GM12878 (cell line): ENCODE measurements around the gene NDRG2. TPM values are rescaled to one million over a fixed set of nuclear protein-coding genes. Genes with fewer than 3 reads are reported as not detected.

Experiments used
- ATAC-seq: fragments of 200-7000 bp; cut with Tn5 transposase; 3 replicates; pipeline ENCODE4 v1.9.1; 2020; ENCODE audit warnings: mild to moderate bottlenecking, moderate library complexity
- BruUV-seq: library from RNA; stranded (reverse); fragments of 400-500 nt; replicated peaks from 2 replicates; lab custom pipeline; 2021; lab: Mats Ljungman, UMichigan
- CTCF ChIA-PET: fragments of 300-600 bp; sonication (Branson Sonifier 250); formaldehyde crosslinking; extraction: SDS; loops from one replicate; lab custom pipeline; 2021; ENCODE audit warnings: inconsistent platforms; lab: Yijun Ruan, JAX
- POLR2A ChIA-PET: fragments of 350-600 bp; formaldehyde crosslinking; extraction: SDS; loops from one replicate; lab custom pipeline; 2021; ENCODE audit warnings: inconsistent platforms; lab: Charles Lee
- RAD21 ChIA-PET: fragments of 300-600 bp; sonication (Branson Sonifier 250); formaldehyde crosslinking; loops from one replicate; lab custom pipeline; 2023; ENCODE audit warnings: antibody characterized with exemption; ENCODE audit not compliant: unreplicated experiment; lab: Charles Lee
- SMC1A ChIA-PET: fragments of 300-600 bp; sonication (Branson Sonifier 250); formaldehyde crosslinking; loops from one replicate; lab custom pipeline; 2023; ENCODE audit not compliant: unreplicated experiment, uncharacterized antibody; lab: Charles Lee
- DNase-seq: peaks from one replicate; pipeline ENCODE4 v3.0.0-alpha.2; 2011; ENCODE audit warnings: low read depth, low spot score
- FAIRE-seq: peaks from 3 replicates; lab custom pipeline; 2011; peaks lifted over from hg19 to GRCh38; lab: Jason Lieb, UNC
- H2AFZ ChIP-seq: 2 replicates; pipeline ENCODE4 v1.6.0; 2011; ENCODE audit warnings: low read depth, low read length, control low read depth; ENCODE audit not compliant: control insufficient read depth
- H3K27ac ChIP-seq: 2 replicates; pipeline ENCODE4 v1.5.1; 2011; ENCODE audit warnings: control low read depth; ENCODE audit not compliant: control insufficient read depth, insufficient read depth
- H3K27me3 ChIP-seq, 2 experiments: replicated peaks in 1 of 2; 2 replicates each; pipeline versions ENCODE4 v1.6.0 to v1.6.1; 2011; ENCODE audit warnings: low read length in 1 of 2; ENCODE audit not compliant: control insufficient read depth in 2 of 2, insufficient read depth in 2 of 2
- H3K36me3 ChIP-seq, 2 experiments: 2 replicates each; pipeline ENCODE4 v1.5.1; 2011; ENCODE audit warnings: low read length in 1 of 2; ENCODE audit not compliant: control insufficient read depth in 2 of 2, insufficient read depth in 2 of 2
- H3K4me1 ChIP-seq: 2 replicates; pipeline ENCODE4 v1.6.1; 2011; ENCODE audit warnings: mild to moderate bottlenecking, low read length, moderate library complexity, mixed read lengths; ENCODE audit not compliant: control insufficient read depth, insufficient read depth
- H3K4me2 ChIP-seq: 2 replicates; pipeline ENCODE4 v1.6.0; 2011; ENCODE audit warnings: control low read depth; ENCODE audit not compliant: control insufficient read depth, insufficient read depth
- H3K4me3 ChIP-seq: fragments of 200-600 bp; sonication (generic); 2 replicates; pipeline ENCODE4 v1.5.1; 2016
- H3K79me2 ChIP-seq: 2 replicates; pipeline ENCODE4 v1.6.0; 2011; ENCODE audit warnings: low read length; ENCODE audit not compliant: control insufficient read depth, insufficient read depth
- H3K9ac ChIP-seq: 2 replicates; pipeline ENCODE4 v1.8.0; 2011; ENCODE audit warnings: low read length, control low read depth, mixed read lengths; ENCODE audit not compliant: control insufficient read depth, insufficient read depth
- H3K9me3 ChIP-seq: replicated peaks from 3 replicates; pipeline ENCODE4 v1.5.1; 2011; ENCODE audit warnings: mild to moderate bottlenecking, low read length; ENCODE audit not compliant: control insufficient read depth, insufficient read depth
- H4K20me1 ChIP-seq: 2 replicates; pipeline ENCODE4 v1.6.0; 2011; ENCODE audit not compliant: control insufficient read depth, insufficient read depth
- BCL11A ChIP-seq: IDR thresholded peaks from 2 replicates; pipeline ENCODE4 v1.6.1; 2011; ENCODE audit warnings: low read depth, low read length
- BMI1 ChIP-seq: fragments of 450-650 bp; IDR thresholded peaks from 2 replicates; pipeline ENCODE4 v1.6.1; 2016; ENCODE audit warnings: mild to moderate bottlenecking, moderate library complexity, borderline replicate concordance
- CHD2 ChIP-seq: IDR thresholded peaks from 2 replicates; pipeline ENCODE4 v1.6.1; 2011; ENCODE audit warnings: low read depth, low read length, improper control_type of control experiment, borderline replicate concordance
- CHD4 ChIP-seq: fragments of 200-600 bp; sonication (generic); IDR thresholded peaks from 2 replicates; pipeline ENCODE4 v1.6.1; 2016; ENCODE audit warnings: mild to moderate bottlenecking
- EP300 ChIP-seq, 2 experiments: fragments of 150-350 bp in 1 of 2; IDR thresholded peaks; 2 replicates each; pipeline ENCODE4 v1.6.1; 2011 to 2012; ENCODE audit warnings: low read depth in 2 of 2, low read length in 2 of 2, borderline replicate concordance in 1 of 2, improper control_type of control experiment in 1 of 2, inconsistent platforms in 1 of 2; ENCODE audit not compliant: control insufficient read depth in 1 of 2
- HDGF ChIP-seq: fragments of 450-650 bp; IDR thresholded peaks from 2 replicates; pipeline ENCODE4 v1.6.1; 2016; ENCODE audit warnings: antibody characterized with exemption
- MLLT1 ChIP-seq: fragments of 450-650 bp; IDR thresholded peaks from 2 replicates; pipeline ENCODE4 v1.6.1; 2016; ENCODE audit warnings: mild to moderate bottlenecking
- MYC ChIP-seq: IDR thresholded peaks from 2 replicates; pipeline ENCODE4 v1.6.1; 2011; ENCODE audit warnings: mild to moderate bottlenecking, low read length, moderate library complexity, inconsistent platforms; ENCODE audit not compliant: insufficient read depth, insufficient replicate concordance, insufficient read length, severe bottlenecking
- RB1 ChIP-seq: fragments of 450-650 bp; formaldehyde crosslinking; IDR thresholded peaks from 2 replicates; pipeline ENCODE4 v1.6.1; 2017; ENCODE audit warnings: mild to moderate bottlenecking, borderline replicate concordance
- RBBP5 ChIP-seq: fragments of 200-600 bp; sonication (generic); conservative IDR thresholded peaks from 2 replicates; pipeline ENCODE4 v1.6.1; 2016
- SIX5 ChIP-seq: IDR thresholded peaks from 2 replicates; pipeline ENCODE4 v1.6.1; 2011; ENCODE audit warnings: mild to moderate bottlenecking, low read depth, low read length, moderate library complexity; ENCODE audit not compliant: severe bottlenecking
- SPI1 ChIP-seq: IDR thresholded peaks from 2 replicates; pipeline ENCODE4 v1.6.1; 2011; ENCODE audit warnings: low read depth, mild to moderate bottlenecking, low read length, moderate library complexity, borderline replicate concordance; ENCODE audit not compliant: insufficient read depth
- SREBF2 ChIP-seq: IDR thresholded peaks from 2 replicates; pipeline ENCODE4 v1.6.1; 2012; ENCODE audit warnings: mild to moderate bottlenecking, low read length
- ZNF207 ChIP-seq: fragments of 450-650 bp; IDR thresholded peaks from 2 replicates; pipeline ENCODE4 v1.6.1; 2014; ENCODE audit warnings: antibody characterized with exemption, mild to moderate bottlenecking, borderline replicate concordance
- WGBS: methylation state at CpG from one replicate; pipeline ENCODE4 v1.1.6; 2016; ENCODE audit warnings: low lambda C conversion rate; ENCODE audit not compliant: insufficient replicate concordance, insufficient coverage; ENCODE audit errors: missing lambda C conversion rate; 5-methylcytosine and 5-hydroxymethylcytosine counted together
- in situ Hi-C: fragments of 300-500 bp; cut with MboI; formaldehyde crosslinking; loops from 9 replicates; pipeline ENCODE4 v1.14.3; 2018; ENCODE audit warnings: mixed read lengths
- intact Hi-C: fragments of 100-400 bp; cut with micrococcal nuclease; formaldehyde crosslinking; loops from one replicate; pipeline ENCODE4 v1.14.2; 2022; ENCODE audit not compliant: unreplicated experiment
- polyA plus RNA-seq, 11 experiments: library from polyadenylated mRNA; depleted of rRNA in 4 of 11; unstranded in 6 of 11; stranded (reverse) in 5 of 11; fragments of >200 nt; fragmentation: Nextera tagmentation in 4 of 11; fragmentation: Illumina TruSeq in 1 of 11; extraction: Ambion mirVana in 4 of 11; extraction: Trizol in 1 of 11; gene quantifications; 1 replicate in 1 of 11; 2 replicates in 10 of 11; pipeline versions ENCODE4 v1.2.1 to v1.2.3, GENCODE V29; 2011 to 2016; ENCODE audit warnings: inconsistent platforms in 2 of 11, missing spikeins in 2 of 11, low read depth in 1 of 11
- total RNA-seq, 4 experiments: library from RNA; depleted of rRNA in 3 of 4; stranded (reverse); fragments of >200 nt in 3 of 4; fragmentation: Illumina TruSeq in 1 of 4; extraction: Trizol in 1 of 4; gene quantifications; 2 replicates each; pipeline versions ENCODE4 v1.2.1 to v1.2.3, GENCODE V29; 2013 to 2021

The NDRG2 gene
- total and polyA plus RNA-seq, 10 of the 15 experiments (the other 5 are each of a cell fraction or from before 2014, with no cell fraction given), result 0.15 to 0.49 TPM; not detected in 8

GRCh38 chr14:21015312-21015711 lies 9.5 kb downstream of the NDRG2 start:
- POLR2A ChIA-PET, result interaction anchor here (1.1 to 2.2 kb wide), 3 partner anchors 32 to 89 kb away, joined by 4 to 9 read pairs (median 4); no protein-coding TSS in a partner anchor
- peaks cover 0 to 5% of the 10 kb centered on the region in 2 experiments; a peak in 2 of 4 replicates for H3K27me3 ChIP-seq
- in situ Hi-C loops, result loop anchor here (5.0 kb wide), 1 partner anchor 87 kb away; the partner anchor contains the start of gene TMEM253
- no peaks in the 10 kb centered on the region for H3K9me3 ChIP-seq
- 30% methylated on average over 6 of the region's 6 CpGs for WGBS
- intact Hi-C loops, result loop anchor here (2.0 kb wide), 1 partner anchor 51 kb away; no protein-coding TSS in a partner anchor
- SMC1A ChIA-PET, result interaction anchor here (0.9 to 5.6 kb wide), 22 partner anchors 10 to 483 kb away, joined by 3 to 99 read pairs (median 5); partner anchors contain the start of genes ARHGEF40 and TMEM253
- FAIRE-seq (no peak), ATAC-seq (no peak), DNase-seq (no peak)
- H3K79me2 ChIP-seq, result no peaks in the 10 kb centered on the region
- RAD21 ChIA-PET, result interaction anchor here (0.6 to 4.7 kb wide), 27 partner anchors 10 to 886 kb away, joined by 3 to 70 read pairs (median 6); partner anchors contain the start of genes ARHGEF40 and TMEM253
- no peak overlapping the region for H2AFZ ChIP-seq
- no peak for TF ChIP-seq SPI1
- TF ChIP-seq HDGF, result no peak
- no peak for TF ChIP-seq RBBP5
- no peak for TF ChIP-seq RB1
- no peak for TF ChIP-seq SIX5
- TF ChIP-seq BCL11A, result no peak
- TF ChIP-seq BMI1, result no peak
- TF ChIP-seq MLLT1, result no peak
- TF ChIP-seq CHD2, result no peak
- no peak for TF ChIP-seq MYC
- TF ChIP-seq CHD4, result no peak
- no peak for TF ChIP-seq ZNF207
- TF ChIP-seq SREBF2, result no peak
- TF ChIP-seq EP300 (IDR thresholded peaks at IDR 0.05; ENCODE audit: borderline replicate concordance in 1 of 2, control insufficient read depth in 1 of 2, low read depth in 2 of 2, low read length in 2 of 2), result no peak
- H3K36me3 ChIP-seq, result no peaks in the 10 kb centered on the region
- H3K9ac ChIP-seq, result no peak overlapping the region
- H3K4me1 ChIP-seq, result no peaks in the 10 kb centered on the region
- CTCF ChIA-PET, result interaction anchor here (0.6 to 10.7 kb wide), 37 partner anchors 7 to 441 kb away, joined by 3 to 253 read pairs (median 6); partner anchors contain the start of genes ARHGEF40, RNASE13, RNASE7 and TMEM253
- no peaks in the 10 kb centered on the region for H4K20me1 ChIP-seq
- no TSS peak for BruUV-seq
- no peak overlapping the region for H3K4me2 ChIP-seq
- no peak overlapping the region for H3K4me3 ChIP-seq
- H3K27ac ChIP-seq, result no peak overlapping the region
